HG03108 (cell line): ENCODE results near the gene IFIT1B.
"Not testable (repeated sequence)": the region's sequence is repeated elsewhere in the genome, so short reads cannot be mapped to it uniquely, and the experiment has no call there.

Source experiments
- ATAC-seq: cut with Tn5 transposase; IDR thresholded peaks from one replicate; pipeline ENCODE4 v1.9.1; 2021; ENCODE audit warnings: moderate library complexity; ENCODE audit not compliant: unreplicated experiment

IFIT1B gene

DNA sequence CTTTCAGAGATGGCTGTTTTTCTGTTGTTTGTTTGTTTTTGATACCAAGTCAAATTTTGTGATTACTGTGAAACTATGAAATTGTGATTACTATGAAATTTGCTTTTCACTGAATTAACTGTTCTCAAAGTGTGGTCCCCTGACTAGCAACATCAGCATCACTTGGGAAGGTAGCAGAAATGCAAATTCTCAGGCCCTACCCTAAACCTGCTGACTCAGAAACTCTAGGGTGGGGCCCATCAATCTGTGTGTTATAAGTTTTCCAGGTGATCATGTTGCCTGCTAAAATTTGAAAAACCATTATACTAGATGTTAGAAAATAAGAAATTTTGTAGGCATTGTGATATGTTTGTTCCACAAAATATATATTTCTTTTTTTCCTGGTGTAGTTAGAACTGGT is 1.2 kb downstream of the IFIT1B start:
- ATAC-seq: no peak

DNA sequence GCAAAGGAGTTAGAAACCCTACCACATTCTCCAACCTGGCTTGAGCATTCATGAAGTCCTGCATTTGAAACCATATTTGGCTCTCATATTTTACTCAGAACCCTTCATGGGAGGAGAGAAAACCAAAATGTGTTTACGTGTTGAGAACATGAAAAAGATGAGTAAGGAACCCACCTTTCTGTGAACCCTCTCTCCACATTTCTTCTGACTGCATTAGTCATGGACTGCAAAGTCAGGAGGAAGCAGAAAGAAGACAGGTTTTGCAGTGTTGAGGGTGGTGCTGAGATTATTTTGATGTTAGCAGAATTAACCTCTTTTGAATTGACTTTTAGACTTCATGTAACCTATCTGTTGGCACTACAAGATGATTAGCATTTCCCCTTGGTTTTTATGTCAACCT is 4.9 kb downstream of the IFIT1B start:
- ATAC-seq: no peak

DNA sequence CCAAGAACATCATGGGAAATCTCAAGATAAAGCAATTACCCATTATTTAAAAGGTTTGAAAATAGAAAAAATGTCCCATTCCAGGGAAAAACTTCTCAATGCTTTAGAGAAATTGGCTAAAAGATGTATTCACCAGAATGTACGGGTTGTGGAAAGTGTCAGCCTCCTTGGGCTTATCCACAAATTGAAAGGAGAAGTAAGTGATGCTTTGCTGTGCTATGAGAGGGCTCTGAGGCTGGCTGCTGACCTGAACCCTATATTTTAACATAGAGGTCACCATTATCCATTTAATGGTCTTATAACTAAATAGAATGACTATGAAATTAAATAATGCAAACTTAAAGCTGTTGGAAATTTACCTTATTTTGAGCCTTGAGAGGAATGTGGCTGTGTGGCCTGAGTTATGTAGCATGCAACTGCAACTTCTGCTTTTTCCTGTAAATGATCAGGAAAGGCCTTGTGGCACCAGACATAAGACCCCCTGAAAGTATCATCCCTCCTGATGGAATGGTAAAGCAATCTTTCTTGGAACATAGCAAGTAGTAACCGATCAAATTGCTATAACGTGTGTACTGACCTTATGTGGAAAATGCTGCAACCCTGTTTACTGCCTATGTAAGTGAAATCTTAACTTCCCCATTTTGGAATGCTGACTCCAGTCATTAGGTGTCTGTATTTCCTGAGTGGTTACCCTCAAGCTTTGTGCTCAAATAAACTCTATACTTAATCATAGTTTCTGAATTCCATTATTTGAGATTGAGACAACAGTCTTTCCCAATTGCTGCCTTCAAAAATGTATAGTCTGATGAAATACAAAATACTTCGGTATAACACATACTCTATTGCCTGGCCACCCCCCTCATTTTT is 6.9 kb downstream of the IFIT1B start:
- no peak for ATAC-seq

DNA sequence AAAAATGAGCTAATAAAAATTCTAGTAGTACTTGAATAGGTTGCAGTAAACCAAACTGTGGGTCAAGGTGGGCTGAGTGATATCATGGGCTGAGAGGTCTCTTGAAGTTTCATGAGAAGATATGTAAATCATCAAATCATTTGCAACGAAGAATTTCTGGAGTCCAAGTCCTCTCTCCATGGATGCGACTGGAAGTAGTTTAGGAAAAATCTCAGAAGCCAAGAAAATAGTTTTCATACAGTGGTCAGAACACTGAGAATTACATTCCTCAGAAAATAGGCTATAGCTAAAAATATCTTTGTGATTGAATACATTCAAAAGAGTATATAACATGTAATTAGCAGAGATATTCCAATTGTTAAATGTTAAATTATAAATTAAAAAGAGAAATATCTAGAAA is 10.9 kb downstream of the IFIT1B start:
- ATAC-seq: no peak

DNA sequence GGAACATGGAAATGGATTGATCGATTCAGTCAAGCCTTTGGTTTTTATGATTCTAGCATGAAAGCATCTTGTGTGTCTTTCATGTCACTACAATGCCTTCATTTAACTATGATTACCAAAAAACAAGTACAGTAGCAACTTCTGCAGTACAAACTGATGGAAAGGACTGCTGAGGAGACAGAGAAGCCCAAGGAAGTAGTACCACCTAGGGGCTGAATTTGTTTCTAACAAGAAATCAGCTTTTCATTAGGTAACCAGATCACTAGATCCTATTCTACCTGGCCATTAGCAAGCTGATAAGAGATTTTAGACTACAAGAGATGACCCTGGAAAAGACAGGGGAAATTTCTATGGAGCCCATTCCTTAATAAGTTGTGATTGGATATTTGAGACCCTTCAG is 11.4 kb downstream of the IFIT1B start:
- ATAC-seq: no peak

DNA sequence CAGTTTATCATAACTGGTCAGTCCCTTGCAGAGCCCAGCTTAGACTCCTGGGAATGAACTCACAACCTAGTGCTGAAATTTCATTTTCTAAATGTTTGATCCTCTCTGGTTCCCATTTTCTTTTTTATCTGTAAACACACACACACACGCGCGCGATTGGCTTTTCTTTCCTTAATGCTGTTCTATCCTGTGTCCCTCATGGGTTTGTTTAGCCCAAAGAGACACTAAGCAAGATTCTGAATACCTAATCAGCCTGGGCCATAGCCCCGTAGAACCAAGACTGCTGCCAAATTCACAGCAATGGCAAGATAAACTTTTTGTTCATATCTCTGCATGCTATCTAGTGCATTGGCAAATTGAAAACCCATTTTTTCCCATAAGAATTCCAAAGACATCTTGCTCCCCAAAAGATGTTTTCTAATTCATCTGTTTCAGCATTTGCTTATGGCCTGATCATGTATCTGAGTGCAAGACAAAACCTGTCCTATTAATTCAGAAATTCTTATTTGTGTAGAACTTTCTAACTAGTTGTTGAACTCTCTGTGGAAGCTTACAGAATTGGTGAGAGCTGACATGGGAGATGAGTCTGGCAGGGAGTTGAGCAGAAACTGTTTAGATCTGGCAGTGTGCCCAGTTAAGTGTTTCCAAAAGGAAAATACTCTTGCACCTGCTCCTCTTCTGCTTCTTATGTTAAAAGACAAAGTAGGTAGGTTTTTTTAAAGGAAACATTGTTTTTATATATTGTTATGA is 12.8 kb downstream of the IFIT1B start:
- no peak for ATAC-seq

DNA sequence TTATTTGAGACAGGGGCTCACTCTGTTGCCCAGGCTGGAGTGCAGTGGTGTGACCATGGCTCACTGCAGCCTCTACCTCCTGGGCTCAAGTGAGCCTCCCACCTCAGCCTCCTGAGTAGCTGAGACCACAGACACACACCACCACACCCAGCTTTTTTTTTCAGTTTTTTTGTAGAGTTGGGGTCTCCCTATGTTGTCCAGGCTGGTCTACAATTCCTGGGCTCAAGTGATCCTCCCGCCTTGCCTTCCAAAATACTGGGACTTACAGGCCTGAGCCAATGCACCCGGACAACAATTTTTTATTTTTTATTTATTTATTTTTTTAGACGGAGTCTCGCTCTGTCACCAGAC is 13.3 kb downstream of the IFIT1B start:
- not testable (repeated sequence) for ATAC-seq

DNA sequence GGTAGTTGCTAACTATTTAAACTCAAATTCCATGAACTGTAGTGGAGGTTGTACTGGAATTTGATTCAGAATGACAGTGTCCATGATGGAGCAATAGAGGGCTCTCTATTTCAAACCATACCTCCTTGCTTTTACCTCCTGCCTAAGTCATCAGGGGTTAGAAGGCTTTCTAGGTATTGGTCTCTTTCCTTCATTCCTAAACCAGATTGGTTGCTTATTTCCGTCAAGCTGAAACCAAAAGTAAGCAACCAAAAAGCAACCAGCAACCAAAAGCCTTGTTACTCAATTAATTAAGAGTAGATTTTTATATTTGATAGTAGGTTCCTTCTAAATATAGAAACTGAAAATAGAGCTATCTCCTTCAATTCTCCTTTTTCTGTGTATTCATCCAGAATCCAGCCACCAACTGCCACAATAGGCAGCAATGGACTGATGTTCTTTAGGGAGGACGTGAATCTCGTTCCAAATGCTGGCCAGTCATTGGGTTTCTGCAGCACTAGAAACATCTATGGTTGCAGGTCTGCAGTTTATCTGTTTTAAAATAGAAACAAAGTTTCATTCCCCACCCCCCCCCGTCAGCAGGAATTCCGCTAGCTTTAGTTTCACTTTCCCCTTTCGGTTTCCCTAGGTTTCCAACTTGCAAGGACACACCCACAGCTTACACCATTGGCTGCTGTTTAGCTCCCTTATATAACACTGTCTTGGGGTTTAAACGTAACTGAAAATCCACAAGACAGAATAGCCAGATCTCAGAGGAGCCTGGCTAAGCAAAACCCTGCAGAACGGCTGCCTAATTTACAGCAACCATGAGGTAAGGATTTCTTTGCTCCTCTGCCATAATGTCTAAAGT is 14.3 kb downstream of the IFIT1B start, which contains the start of gene IFIT1:
IFIT1 (plus strand) TSS at position 717 of the 850 bp plus-strand sequence; CDS start at position 807, 90 bp downstream.
- ATAC-seq: peak; percentile 79

DNA sequence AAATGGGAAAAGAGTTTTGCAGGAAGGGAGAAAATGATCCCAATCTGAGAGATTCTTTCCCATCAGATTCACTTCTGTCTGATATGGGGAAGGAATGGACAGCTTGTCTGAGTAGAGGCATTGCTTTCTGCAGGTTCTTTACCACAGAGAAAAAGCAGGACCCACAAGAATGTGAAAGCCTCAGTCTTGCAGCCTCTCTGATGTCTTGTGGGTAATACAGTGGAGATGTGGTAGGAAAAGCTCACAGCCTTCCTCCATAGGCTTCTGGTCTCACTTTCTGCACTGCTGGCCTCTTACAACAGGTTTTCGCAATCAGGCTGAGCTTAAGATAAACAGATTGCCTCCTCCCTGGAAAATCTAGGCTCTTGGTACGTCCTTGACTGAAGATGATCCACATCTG is 15.1 kb downstream of the IFIT1B start:
- ATAC-seq: peak; percentile 28

DNA sequence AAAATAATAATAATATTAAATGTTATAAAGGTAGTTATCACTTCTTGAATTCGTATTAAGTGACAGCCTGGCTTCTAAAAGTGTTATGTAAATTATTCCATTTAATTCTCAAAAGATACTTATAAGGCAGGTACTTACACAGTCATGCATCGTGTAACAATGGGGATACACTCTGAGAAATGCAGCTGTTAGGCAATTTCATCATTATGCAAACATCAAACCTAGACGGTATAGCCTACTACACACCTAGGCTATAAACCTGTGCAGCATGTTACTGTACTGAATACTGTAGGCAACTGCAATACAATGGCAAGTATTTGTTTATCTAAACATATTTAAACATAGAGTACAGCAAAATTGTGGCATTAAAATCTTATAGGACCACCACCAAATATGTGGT is 16.0 kb downstream of the IFIT1B start:
- ATAC-seq: no peak

DNA sequence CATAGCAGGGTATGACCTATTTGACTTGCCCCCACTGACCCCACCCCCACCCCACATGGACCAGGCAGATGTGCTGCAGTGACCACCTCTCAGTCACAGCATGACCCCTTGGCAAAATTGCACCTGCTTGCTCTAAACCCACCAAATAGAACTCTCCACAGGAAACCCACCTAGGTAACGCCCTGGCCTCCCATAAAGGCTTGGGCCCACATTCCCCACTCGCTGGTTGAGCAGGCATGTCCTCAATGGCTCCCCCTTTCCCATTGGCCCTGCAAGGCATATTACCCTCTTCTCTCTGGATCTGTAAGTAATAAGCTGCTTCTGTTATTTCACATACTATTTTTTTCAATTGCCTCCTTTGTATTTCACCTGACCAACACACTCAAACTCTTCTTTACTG is 17.3 kb downstream of the IFIT1B start:
- ATAC-seq: no peak

DNA sequence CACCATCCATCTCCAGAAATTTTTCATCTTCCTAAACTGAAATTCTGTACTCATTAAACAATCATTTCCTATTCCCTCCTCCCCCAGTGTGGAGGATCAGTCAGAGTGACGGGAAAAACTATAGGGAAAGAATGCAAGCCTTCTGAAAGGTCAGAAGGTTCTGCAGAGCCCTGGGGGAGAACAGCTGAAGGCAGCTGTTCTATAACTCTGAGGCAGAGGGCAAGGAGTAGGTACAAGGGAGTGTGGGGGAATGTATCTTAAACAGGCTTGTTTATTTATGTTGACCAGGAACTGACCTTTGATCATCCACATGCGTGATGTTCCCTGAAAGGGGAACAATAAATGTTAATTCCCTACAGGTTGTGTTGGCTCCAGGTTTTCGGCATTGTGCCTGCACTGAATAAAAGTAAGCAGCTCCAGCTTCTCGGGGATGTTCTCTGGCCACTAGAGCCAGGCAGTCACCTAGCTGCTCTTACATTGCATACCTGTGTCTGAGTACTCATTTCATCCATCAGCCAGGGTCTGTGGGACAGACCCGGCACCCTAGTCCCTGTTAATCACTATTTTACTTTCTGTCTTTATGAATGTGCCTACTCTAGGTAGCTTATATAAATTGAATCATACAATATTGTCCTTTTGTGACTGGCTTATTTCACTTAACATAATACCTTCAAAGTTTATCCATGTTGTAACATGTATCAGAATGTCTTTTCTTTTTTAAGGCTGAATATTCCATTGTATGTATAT is 20.3 kb downstream of the IFIT1B start:
- no peak for ATAC-seq

DNA sequence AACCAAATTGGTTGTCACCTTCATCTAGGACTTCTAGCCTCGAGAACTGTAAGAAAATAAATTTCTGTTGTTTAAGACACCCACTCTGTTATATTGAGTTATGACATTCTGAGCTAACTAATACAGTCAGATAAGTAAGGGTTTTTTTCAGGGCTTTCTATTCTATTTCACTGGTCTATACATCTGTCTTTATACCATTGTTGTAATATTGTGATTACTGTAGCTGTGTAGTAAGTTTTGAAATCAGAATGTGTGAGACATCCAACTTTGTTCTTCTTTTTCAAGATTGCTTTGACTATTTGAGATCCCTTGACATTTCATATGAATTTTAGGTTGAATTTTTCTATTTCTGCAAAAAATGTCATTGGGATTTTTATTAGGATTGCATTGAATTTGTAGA is 22.1 kb downstream of the IFIT1B start:
- no peak for ATAC-seq

DNA sequence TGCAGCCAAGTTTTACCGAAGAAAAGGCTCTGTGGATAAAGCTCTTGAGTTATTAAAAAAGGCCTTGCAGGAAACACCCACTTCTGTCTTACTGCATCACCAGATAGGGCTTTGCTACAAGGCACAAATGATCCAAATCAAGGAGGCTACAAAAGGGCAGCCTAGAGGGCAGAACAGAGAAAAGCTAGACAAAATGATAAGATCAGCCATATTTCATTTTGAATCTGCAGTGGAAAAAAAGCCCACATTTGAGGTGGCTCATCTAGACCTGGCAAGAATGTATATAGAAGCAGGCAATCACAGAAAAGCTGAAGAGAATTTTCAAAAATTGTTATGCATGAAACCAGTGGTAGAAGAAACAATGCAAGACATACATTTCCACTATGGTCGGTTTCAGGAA is 25.2 kb downstream of the IFIT1B start:
- ATAC-seq: no peak

DNA sequence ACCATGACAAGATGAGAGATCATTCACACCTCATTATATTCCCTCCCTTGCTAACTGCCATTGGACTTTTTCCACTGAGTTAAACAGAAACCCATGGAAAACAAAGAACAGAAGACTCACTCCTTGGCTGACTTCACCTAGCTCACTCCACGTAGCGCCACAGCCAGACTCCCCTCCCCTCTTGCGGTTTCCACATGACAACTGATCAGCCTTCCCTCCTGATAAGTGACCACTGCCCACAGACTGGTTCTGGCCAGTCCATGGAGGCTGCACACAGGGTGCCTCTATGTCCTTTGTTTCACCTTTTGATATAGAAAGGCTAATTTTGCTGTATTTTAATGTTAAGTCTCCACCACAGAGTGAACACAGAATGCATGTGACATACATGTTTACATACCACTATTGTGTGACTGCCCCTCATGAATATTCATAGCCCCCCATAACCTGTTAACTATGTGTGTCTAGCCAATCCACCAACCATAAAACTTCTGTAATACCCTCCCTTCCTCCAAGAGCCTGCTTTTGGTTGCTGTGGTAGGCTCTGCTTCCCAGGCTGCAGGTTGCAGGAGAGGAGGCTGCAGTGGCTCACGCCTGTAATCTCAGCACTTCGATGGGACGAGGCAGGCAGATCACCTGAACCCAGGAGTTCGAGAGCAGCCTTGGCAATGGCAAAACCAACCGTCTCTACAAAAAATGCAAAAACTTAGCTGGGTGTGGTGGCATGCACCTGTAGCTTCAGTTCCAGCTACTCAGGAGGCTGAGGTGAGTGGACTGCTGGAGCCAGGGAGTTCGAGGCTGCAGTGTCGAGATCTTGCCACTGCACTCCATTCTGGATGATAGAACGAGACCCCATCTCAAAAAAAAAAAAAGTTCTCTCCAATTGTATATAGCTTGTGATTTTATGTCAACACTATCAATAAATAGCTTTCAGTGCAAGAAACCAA is 26.5 kb downstream of the IFIT1B start:
- no peak for ATAC-seq

DNA sequence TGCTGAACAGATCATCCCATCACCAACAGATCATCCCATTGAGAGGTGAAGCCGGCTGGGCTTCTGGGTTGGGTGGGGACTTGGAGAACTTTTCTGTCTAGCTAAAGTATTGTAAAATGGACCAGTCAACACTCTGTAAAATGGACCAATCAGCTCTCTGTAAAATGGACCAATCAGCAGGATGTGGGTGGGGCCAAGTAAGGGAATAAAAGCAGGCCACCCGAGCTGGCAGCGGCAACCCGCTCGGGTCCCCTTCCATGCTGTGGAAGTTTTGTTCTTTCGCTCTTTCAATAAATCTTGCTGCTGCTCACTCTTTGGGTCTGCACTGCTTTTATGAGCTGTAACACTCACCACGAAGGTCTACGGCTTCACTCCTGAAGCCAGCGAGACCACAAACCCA is 28.3 kb downstream of the IFIT1B start:
- not testable (repeated sequence) for ATAC-seq

DNA sequence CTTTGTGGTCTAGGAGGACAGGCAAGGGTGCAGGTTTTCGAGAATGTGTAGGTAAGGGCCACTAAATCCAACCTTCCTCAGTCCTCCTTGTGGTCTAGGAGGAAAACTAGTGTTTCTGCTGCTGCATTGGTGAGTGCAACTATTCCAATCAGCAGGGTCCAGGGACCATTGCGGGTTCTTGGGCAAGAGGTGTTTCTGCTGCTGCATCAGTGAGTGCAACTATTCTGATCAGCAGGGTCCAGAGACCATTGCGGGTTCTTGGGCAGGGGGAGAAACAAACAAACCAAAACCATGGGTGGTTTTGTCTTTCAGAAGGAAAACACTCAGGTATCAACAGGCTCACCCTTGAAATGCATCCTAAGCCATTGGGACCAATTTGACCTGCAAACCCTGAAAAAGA is 29.9 kb downstream of the IFIT1B start:
- not testable (repeated sequence) for ATAC-seq

DNA sequence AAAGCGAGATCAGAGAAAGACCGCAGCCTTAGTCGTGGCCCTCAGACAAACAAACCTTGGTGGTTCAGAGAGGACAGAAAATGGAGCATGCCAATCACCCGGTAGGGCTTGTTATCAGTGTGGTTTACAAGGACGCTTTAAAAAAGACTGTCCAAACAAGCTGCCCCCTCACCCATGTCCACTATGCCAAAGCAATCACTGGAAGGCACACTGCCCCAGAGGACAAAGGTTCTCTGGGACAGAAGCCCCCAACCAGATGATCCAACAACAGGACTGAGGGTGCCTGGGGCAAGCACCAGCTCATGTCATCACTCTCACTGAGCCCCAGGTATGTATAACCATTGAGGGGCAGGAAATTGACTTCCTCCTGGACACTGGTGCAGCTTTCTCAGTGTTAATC is 31.4 kb downstream of the IFIT1B start:
- ATAC-seq: not testable (repeated sequence)

DNA sequence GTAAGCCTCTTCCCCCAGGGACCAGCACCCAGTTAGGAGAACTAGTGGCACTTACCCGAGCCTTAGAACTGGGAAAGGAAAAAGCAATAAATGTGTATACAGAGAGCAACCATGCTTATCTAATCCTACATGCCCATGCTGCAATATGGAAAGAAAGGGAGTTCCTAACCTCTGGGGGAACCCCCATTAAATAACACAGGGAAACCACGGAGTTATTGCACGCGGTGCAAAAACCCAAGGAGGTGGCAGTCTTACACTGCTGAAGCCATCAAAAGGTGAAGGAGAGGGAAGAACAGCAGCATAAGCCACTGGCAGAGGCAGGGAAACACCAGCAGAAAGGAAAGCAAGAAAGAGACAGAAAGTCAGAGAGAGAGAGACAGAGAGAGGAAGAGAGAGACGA is 32.7 kb downstream of the IFIT1B start:
- not testable (repeated sequence) for ATAC-seq
